Measurements from ENCODE around the gene LINC01488. TPM values are rescaled to one million over a fixed set of nuclear protein-coding genes. Genes with fewer than 3 reads are reported as not detected.

The LINC01488 gene
- total RNA-seq, 1 donor from 2014 or later: not detected

DNA sequence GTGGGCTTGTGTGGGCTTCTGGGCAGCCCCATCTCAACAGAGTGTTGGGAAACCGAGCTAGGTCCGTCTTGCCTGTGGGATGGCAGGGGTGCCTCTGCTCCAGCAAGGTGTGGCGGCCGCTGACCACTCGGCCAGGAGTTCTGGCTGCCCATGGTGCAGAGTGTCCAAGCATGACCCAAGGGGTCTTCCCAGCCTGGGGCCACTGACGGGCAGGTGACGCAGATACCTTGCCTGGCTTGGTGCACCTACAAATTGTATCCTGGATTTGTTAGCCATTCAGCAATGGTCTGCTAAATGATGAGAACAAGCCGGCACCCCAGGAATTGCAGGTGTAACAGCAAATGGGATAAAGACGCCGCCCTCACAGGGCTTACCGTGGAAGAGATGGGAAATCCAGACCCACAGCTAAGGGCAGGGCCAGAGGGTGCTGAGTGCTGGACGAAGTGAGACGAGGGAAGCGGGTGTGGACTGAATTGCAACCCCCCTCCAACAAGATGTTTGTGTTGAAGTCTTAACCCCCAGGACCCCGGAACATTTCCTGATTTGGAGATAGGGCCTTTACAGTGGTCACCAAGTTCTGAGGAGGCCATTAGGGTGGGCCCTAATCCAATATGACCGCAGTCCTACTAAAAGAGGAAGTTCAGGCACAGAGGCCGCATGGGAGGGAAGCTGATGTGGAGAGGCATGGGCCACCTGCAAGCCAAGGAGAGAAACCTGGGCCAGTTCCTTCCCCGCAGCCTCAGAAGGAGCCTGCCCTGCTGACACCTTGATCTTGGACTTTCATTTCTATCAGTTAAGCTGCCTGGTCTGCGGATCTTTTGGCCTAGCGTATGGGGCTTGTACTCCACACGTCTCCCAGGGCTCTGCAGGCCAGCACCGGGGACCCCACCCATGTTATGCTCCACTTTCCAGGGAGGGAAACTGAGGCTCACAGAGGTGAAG, 45.2 kb upstream of the LINC01488 start:
- TF ChIP-seq, protein P1, sequence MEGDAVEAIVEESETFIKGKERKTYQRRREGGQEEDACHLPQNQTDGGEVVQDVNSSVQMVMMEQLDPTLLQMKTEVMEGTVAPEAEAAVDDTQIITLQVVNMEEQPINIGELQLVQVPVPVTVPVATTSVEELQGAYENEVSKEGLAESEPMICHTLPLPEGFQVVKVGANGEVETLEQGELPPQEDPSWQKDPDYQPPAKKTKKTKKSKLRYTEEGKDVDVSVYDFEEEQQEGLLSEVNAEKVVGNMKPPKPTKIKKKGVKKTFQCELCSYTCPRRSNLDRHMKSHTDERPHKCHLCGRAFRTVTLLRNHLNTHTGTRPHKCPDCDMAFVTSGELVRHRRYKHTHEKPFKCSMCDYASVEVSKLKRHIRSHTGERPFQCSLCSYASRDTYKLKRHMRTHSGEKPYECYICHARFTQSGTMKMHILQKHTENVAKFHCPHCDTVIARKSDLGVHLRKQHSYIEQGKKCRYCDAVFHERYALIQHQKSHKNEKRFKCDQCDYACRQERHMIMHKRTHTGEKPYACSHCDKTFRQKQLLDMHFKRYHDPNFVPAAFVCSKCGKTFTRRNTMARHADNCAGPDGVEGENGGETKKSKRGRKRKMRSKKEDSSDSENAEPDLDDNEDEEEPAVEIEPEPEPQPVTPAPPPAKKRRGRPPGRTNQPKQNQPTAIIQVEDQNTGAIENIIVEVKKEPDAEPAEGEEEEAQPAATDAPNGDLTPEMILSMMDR (IDR thresholded peaks at IDR 0.05): no peak
- Histone ChIP-seq H3K4me1 (no peaks in the 10 kb centered on the region), H3K9me3 (no peaks in the 10 kb centered on the region), H3K36me3 (no peaks in the 10 kb centered on the region), H3K4me3 (no peak overlapping the region), H3K27ac (no peak overlapping the region), H3K27me3 (no peaks in the 10 kb centered on the region)
- intact Hi-C loops (cut with DNase I): no loop called here
- DNase-seq (ENCODE audit: low spot score in 2 of 2): no peak

DNA sequence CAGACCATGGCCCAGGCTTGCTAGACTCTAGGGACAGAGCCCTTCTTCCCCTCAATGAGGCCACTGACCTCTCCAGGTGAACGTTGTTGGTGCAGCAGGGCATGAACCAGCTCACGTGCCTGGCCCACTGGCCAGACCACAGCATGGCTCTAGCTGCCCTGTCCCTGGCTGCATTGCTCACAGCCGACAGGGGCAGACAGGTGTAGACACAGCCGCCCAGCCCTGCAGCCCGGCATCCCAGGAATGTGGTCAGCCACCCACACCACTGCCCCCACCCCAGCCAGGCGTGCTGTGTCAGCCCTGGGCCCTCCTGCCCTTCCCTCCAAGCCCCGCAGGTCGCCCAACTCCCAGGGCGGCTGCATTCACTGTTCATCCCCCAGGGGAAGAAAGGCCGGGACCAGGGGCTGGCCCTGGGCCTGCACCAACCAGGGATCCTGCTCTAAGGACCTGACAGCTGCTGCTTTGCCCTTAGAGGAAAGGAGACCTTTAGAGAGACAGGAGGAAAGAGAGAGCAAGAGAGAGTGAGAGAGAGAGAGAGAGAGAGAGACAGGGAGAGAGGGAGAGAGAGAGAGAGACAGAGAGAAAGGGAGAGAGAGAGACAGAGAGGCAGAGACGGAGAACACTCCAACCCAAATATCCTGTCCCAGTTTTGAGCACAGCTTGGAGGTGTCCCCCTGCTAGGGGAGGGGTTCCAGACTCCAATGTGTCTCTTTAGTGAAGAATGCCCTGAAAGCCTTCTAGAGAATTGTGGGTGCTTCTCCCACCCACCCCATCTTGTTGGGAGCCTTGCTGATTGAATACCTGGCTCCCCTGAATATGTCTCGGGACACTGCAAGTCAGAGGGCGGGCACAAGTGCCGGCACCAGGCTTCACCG, 44.2 kb upstream of the LINC01488 start:
- H3K27me3 ChIP-seq: no peaks in the 10 kb centered on the region
- H3K4me1 ChIP-seq: no peaks in the 10 kb centered on the region
- no peak overlapping the region for H3K27ac ChIP-seq
- TF ChIP-seq, protein P1 (IDR thresholded peaks at IDR 0.05): no peak
- no peak overlapping the region for H3K4me3 ChIP-seq
- no peak for DNase-seq (ENCODE audit: low spot score in 2 of 2)
- no peaks in the 10 kb centered on the region for H3K9me3 ChIP-seq
- no peaks in the 10 kb centered on the region for H3K36me3 ChIP-seq
- intact Hi-C loops (cut with DNase I): no loop called here

DNA sequence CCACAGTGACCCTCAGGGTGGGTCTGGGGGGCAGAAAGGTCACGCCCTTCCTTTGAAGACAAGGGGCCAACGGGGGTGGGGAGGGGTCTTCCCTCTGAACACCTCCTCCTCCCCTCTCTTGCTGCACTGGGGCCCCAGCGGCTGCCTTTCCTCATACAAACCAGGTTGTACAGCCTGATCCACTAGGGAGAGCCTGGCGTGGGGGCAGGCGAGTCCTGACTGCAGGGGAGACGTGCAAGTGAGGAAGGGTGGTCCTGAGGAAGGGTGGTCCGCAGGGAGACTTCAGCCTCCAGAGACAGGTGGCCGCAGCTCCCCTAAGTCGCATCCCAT, 43.6 kb upstream of the LINC01488 start:
- Histone ChIP-seq H3K4me1 (peaks cover 0 to 2% of the 10 kb centered on the region in 2 donors), H3K27me3 (no peaks in the 10 kb centered on the region), H3K27ac (no peak overlapping the region), H3K4me3 (no peak overlapping the region), H3K36me3 (no peaks in the 10 kb centered on the region), H3K9me3 (no peaks in the 10 kb centered on the region)
- DNase-seq (ENCODE audit: low spot score in 2 of 2): no peak
- intact Hi-C loops (cut with DNase I): no loop called here
- TF ChIP-seq, protein P1 (IDR thresholded peaks at IDR 0.05): no peak

DNA sequence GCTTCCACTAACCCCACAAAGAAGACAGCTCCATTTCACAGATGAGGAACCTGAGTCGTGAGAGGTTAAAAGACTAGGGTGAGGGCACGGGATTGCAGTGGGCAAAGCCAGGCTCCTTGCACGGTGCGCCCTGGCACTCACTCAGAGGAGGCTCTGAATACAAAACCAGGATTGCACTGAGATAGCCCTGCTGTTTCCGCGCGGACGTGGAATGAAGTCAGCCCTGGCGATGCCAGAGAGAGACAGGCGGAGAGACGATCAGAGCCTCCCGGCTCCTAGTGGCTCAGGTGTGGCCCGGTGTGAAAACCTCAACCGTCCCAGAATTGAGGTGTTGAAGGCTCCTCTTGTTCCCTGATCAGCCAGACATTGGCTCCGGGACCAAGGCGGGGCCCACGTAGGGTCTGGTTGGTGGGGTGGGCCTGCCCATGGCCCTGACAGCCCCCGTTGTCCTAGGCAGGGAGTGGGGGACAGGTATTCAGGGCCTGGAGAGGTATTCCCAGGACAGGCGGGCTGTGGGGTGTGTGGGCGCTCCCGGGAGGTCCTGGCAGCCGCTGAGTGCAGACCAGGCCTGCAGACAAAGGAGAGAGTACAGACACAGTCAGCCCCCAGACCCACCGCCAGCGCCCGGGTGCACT, 43.1 kb upstream of the LINC01488 start:
- Histone ChIP-seq H3K27ac (no peak overlapping the region), H3K4me3 (no peak overlapping the region), H3K27me3 (no peaks in the 10 kb centered on the region), H3K4me1 (peaks cover 0 to 6% of the 10 kb centered on the region in 2 donors), H3K36me3 (no peaks in the 10 kb centered on the region), H3K9me3 (no peaks in the 10 kb centered on the region)
- DNase-seq (ENCODE audit: low spot score in 2 of 2): no peak
- TF ChIP-seq, protein P1 (IDR thresholded peaks at IDR 0.05): no peak
- intact Hi-C loops (cut with DNase I): no loop called here

DNA sequence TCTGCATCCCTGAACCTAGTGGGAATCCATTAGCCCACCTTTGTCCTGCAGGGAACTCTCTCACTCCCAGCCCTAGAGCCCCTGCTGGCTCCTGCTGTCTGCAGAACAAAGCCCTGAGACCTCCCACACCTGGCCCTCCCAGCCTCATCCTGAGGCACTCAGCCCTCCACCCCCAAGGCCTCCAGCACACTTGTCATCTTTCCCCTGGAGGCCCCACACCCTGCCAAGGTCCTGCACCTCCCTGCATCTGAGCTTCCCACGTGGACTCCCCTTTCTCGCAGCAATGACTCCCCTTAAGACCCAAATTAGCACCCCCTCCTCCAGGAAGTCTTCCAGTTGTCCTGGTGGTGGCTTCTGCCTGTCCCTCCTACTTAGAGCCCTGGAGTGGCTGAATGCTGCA, 42.3 kb upstream of the LINC01488 start:
- TF ChIP-seq, protein P1 (IDR thresholded peaks at IDR 0.05): no peak
- H3K27ac ChIP-seq: no peak overlapping the region
- H3K27me3 ChIP-seq: no peaks in the 10 kb centered on the region
- intact Hi-C loops (cut with DNase I): no loop called here
- H3K9me3 ChIP-seq: no peaks in the 10 kb centered on the region
- DNase-seq (ENCODE audit: low spot score in 2 of 2): no peak
- H3K4me3 ChIP-seq: no peak overlapping the region
- H3K36me3 ChIP-seq: no peaks in the 10 kb centered on the region
- peaks cover 4 to 10% of the 10 kb centered on the region in 2 donors for H3K4me1 ChIP-seq

Data from ascending aorta (tissue), 2 donors.